Thymus (tissue), 11 donors: ENCODE data around the gene EIF4EBP2. TPM values are rescaled to one million over a fixed set of nuclear protein-coding genes. Genes with fewer than 3 reads are reported as not detected.

ENCODE experiments used
- DNase-seq, 9 donors: peaks; one replicate each; pipeline ENCODE4 v3.0.0-alpha.2; 2013; ENCODE audit warnings: low spot score in 9 of 9, low read depth in 6 of 9, missing footprints in 1 of 9
- H3K27ac ChIP-seq, 2 donors: one replicate each; pipeline ENCODE4 v1.5.1; 2013; ENCODE audit warnings: control low read depth in 1 of 2, low read depth in 1 of 2, low read length in 1 of 2, mild to moderate bottlenecking in 1 of 2, moderate library complexity in 1 of 2
- H3K27me3 ChIP-seq, 2 donors: one replicate each; pipeline ENCODE4 v1.5.1; 2013; ENCODE audit warnings: low read length in 1 of 2; ENCODE audit not compliant: control insufficient read depth in 2 of 2, insufficient read depth in 1 of 2
- H3K36me3 ChIP-seq, 2 donors: one replicate each; pipeline ENCODE4 v1.5.1; 2013; ENCODE audit warnings: low read length in 1 of 2, mild to moderate bottlenecking in 1 of 2, moderate library complexity in 1 of 2; ENCODE audit not compliant: control insufficient read depth in 2 of 2, insufficient read depth in 2 of 2
- H3K4me1 ChIP-seq, 2 donors: one replicate each; pipeline ENCODE4 v1.5.1; 2013; ENCODE audit warnings: low read length in 2 of 2; ENCODE audit not compliant: control insufficient read depth in 2 of 2, insufficient read depth in 2 of 2
- H3K4me3 ChIP-seq, 2 donors: one replicate each; pipeline ENCODE4 v1.5.1; 2013; ENCODE audit warnings: low read length in 2 of 2, control low read depth in 1 of 2, mild to moderate bottlenecking in 1 of 2
- H3K9me3 ChIP-seq, 2 donors: one replicate each; pipeline ENCODE4 v1.5.1; 2013; ENCODE audit warnings: low read length in 1 of 2, mild to moderate bottlenecking in 1 of 2; ENCODE audit not compliant: control insufficient read depth in 2 of 2, insufficient read depth in 1 of 2
- WGBS: extraction: QIAGEN DNeasy Blood & Tissue Kit; methylation state at CpG from one replicate; pipeline ENCODE4 v1.1.7; 2013; 5-methylcytosine and 5-hydroxymethylcytosine counted together
- polyA plus RNA-seq: library from polyadenylated mRNA; stranded (reverse); fragments of 200-250 nt; gene quantifications from one replicate; pipeline ENCODE4 v1.2.3, GENCODE V29; 2013
- total RNA-seq: library from RNA; stranded (reverse); fragments of 120-200 nt; gene quantifications from one replicate; pipeline ENCODE4 v1.2.4, GENCODE V29; 2013
- donor health status: healthy.

The EIF4EBP2 gene
- total and polyA plus RNA-seq, 2 donors: 18.9 to 32.1 TPM

DNA sequence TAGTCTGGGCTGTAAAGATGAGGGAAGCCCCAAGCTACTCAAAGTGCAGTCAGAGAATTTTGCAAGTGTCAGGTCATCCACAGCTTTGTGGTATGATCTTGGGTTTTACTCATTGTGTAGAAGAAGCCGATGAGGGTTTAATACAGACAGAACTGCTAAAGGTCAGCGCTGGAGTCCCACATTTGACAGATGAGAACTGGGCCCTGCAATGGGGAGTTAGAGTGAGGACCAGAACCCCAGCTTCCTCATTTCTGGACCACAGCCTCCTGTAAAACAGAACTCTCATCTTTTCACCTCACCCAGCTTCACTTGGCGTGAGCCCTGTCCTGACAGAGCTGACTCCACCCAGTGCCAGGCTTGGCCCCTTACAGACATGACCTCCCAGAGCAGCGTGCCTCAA lies 41.6 kb upstream of the EIF4EBP2 start:
- 96% methylated on average over 4 of the region's 4 CpGs for WGBS
- no peak for DNase-seq
- H3K4me3 ChIP-seq: no peak overlapping the region

DNA sequence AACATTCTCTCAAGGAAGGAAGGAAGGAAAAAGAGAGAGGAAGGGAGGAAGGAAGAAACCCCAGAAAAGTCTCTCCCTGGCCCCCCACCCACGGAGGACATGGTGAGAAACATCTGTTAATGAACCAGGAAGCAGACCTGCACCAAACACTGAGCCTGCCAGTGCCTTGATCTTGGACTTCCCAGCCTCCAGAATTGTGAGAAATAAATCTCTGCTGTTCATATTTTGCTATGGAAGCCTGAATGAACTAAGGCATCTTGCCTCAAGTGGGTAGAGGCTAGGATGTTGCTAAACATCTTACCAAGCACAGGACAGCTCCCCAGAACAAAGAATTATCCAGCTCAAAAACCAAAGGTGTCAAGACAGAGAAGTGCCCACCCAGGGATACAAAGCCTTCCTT lies 40.7 kb upstream of the EIF4EBP2 start:
- Histone ChIP-seq H3K4me3 (no peak overlapping the region), H3K27ac (no peak overlapping the region), H3K36me3 (no peaks in the 10 kb centered on the region), H3K4me1 (peaks cover 2 to 13% of the 10 kb centered on the region in 2 donors), H3K27me3 (no peaks in the 10 kb centered on the region), H3K9me3 (no peaks in the 10 kb centered on the region)
- WGBS: 40% methylated on average over 1 of the region's 1 CpG
- DNase-seq: no peak

More for the DNA sequence above, 41.6 kb upstream of the EIF4EBP2 start:
- Histone ChIP-seq H3K4me1 (peaks cover 2 to 13% of the 10 kb centered on the region in 2 donors), H3K9me3 (no peaks in the 10 kb centered on the region), H3K27ac (no peak overlapping the region), H3K27me3 (no peaks in the 10 kb centered on the region), H3K36me3 (no peaks in the 10 kb centered on the region)

DNA sequence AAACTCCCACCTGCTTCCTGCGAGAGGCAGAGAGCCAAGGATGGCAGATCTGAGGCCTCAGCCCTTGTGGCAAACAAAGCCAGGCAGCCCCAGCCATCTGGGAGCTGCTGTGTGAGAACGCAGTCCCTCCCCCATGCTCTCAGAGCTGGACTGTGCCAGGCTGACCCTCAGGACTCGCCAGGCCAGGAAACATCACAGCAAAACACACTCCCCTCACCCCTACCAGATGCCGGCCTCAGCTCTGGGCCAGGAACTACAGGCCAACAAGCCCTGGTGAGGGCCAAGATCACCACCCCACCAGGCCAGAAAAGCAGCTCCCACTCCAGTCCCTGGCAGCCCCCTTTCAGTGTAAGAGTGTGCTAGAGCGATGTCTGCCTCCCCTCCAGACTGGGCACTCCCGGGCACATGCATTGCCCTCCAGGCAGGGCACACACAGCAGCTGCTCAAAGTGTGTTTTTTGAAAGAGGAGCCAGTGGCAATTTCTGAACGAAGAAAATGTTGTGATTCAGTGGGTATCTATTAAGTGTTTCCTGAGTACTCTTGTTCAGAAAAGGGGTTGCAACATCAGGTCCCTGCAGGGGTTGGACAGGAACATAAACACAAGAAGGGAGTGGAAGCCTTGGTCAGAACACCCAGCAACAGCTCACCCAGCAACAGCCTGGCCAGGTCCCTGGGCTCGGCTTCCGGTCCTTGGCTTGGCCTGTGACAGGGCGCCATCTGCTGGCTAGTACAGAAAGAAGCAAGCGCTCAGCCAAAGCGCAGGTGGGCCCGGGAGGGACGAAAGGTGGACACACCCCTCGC lies 39.8 kb upstream of the EIF4EBP2 start:
- H3K27me3 ChIP-seq: no peaks in the 10 kb centered on the region
- H3K36me3 ChIP-seq: no peaks in the 10 kb centered on the region
- peak; percentile 62 to 88 (median 76) for DNase-seq
- H3K9me3 ChIP-seq: no peaks in the 10 kb centered on the region
- H3K4me1 ChIP-seq: peaks cover 2 to 13% of the 10 kb centered on the region in 2 donors
- no peak overlapping the region for H3K4me3 ChIP-seq
- WGBS: 37% methylated on average over 15 of the region's 15 CpGs
- H3K27ac ChIP-seq: peak overlapping the region; percentile 32 to 62

DNA sequence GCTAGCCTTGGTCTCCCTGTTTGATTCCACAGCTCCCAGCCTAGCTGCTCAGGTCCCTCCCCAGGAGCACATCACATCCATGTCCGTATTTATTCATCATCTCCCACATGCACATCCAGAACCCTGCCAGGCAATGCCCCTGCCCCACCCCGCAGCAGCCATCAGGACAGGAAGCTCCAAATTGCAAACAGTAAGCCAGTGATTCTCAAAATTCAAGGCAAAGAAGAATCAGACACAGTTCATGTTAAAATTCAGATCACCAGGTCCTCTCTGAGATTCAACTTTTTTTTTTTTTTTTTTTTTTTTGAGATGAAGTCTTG lies 39.2 kb upstream of the EIF4EBP2 start:
- no peaks in the 10 kb centered on the region for H3K9me3 ChIP-seq
- H3K4me1 ChIP-seq: peaks cover 2 to 13% of the 10 kb centered on the region in 2 donors
- WGBS: 58% methylated on average over 2 of the region's 2 CpGs
- H3K4me3 ChIP-seq: no peak overlapping the region
- no peaks in the 10 kb centered on the region for H3K27me3 ChIP-seq
- H3K36me3 ChIP-seq: no peaks in the 10 kb centered on the region
- no peak overlapping the region for H3K27ac ChIP-seq
- no peak for DNase-seq

DNA sequence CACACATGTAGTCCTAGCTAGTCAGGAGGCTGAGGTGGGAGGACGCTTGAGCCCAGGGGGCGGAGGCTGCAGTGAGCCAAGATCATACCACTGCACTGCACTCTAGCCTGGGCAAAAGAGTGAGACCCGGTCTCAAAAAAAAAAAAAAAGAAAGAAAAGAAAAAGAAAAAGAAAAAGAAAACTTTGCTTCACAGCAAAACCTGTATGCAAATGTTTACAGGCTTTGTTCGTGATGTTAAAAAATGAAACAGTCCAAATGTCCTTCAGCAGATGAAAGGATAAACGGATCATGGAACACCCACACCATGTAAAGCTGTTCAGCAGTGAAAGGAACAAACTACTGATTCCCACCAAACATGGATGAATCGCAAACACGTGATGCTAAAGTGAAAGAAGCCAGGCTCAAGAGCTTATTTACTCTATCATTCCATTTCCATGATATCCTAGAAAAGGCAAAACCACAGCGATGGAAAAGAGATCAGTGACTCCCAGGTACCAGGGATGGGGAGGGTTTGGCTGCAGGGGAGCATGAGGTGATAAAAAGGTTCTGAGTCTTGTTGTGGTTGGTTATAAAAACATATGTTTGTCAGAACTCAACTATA lies 36.6 kb upstream of the EIF4EBP2 start:
- Histone ChIP-seq H3K9me3 (no peaks in the 10 kb centered on the region), H3K27me3 (no peaks in the 10 kb centered on the region), H3K4me3 (no peak overlapping the region), H3K4me1 (peaks cover 2 to 13% of the 10 kb centered on the region in 2 donors), H3K36me3 (no peaks in the 10 kb centered on the region), H3K27ac (no peak overlapping the region)
- 95% methylated on average over 8 of the region's 8 CpGs for WGBS
- no peak for DNase-seq

DNA sequence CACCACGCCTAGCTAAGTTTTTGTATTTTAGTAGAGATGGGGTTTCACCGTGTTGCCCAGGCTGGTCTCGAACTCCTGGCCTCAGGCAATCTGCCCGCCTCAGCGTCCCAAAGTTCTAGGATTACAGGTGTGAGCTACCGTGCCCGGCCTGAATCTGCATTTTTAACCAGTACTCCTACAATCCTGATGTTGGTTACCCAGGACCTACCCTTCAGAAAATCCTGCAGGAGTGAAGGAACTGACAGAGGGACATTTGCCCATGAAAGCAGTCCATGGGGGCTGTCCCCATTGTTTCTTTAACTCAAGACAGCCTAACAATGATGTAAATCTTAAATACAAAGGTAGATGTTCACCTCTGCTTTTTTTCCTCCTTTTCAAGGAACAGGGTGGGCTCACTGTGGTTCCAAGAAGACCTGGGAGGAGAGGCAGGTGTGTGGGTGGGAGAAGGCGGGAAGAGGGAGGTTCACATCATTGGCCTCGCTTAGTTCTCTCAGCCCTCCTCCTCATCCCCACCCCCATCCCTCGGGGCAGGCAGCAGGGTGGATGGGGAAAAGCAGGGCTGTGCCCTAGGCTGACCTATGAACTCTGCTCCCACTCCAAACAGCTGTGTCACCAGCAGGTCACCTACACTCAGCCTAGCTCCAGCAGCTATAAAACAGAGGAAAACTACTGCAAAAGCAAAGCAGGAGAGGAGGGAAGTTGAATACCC lies 35.0 kb upstream of the EIF4EBP2 start:
- Histone ChIP-seq H3K4me1 (peaks cover 1 to 8% of the 10 kb centered on the region in 2 donors), H3K27ac (no peak overlapping the region), H3K36me3 (peaks cover 0 to 3% of the 10 kb centered on the region in 2 donors), H3K4me3 (no peak overlapping the region), H3K9me3 (no peaks in the 10 kb centered on the region), H3K27me3 (no peaks in the 10 kb centered on the region)
- 92% methylated on average over 10 of the region's 10 CpGs for WGBS
- DNase-seq: no peak

DNA sequence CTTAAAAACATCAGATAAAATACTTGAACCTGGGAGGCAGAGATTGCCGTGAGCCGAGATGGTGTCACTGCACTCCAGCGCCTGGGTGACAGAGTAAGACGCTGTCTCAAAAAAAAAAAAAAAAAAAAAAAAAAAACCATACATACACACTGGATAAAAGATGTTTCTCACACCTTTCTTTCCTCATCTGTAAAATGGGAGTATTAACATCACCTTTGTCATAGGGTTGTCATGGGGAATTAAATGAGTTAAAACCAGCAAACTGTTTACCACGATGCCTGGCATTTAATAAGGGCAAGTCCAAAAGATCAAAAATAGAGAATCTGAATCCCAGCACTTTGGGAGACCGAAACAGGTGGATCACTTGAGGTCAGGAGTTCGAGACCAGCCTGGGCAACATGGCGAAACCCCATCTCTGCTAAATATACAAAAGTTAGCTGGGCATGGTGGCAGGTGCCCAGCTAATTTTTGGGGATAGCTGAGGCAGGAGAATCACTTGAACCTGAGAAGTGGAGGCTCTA lies 34.4 kb upstream of the EIF4EBP2 start:
- 92% methylated on average over 8 of the region's 8 CpGs for WGBS
- no peak for DNase-seq
- no peaks in the 10 kb centered on the region for H3K27me3 ChIP-seq
- peaks cover 0 to 2% of the 10 kb centered on the region in 2 donors for H3K4me1 ChIP-seq
- peaks cover 0 to 4% of the 10 kb centered on the region in 2 donors for H3K36me3 ChIP-seq
- no peaks in the 10 kb centered on the region for H3K9me3 ChIP-seq
- no peak overlapping the region for H3K27ac ChIP-seq
- no peak overlapping the region for H3K4me3 ChIP-seq

DNA sequence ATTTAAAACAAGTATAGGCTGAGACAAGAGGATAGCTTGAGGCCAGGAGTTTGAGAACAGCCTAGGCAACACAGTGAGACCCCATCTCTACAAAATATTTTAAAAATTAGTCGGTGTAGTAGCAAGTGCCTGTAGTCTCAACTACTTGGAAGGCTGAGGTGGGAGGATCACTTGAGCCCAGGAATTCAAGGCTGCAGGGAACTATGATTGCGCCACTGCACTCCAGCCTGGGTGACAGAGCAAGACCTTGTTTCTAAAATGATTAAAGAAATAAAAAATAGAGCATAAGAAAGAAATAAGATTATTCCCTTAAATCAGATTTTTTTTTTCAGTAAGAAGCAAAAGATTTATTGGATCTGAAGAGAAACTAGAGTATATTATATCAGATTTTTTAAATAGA lies 33.2 kb upstream of the EIF4EBP2 start:
- no peaks in the 10 kb centered on the region for H3K27me3 ChIP-seq
- H3K27ac ChIP-seq: no peak overlapping the region
- H3K36me3 ChIP-seq: peaks cover 0 to 4% of the 10 kb centered on the region in 2 donors
- H3K9me3 ChIP-seq: no peaks in the 10 kb centered on the region
- H3K4me1 ChIP-seq: no peaks in the 10 kb centered on the region
- no peak overlapping the region for H3K4me3 ChIP-seq
- WGBS: 98% methylated on average over 2 of the region's 2 CpGs
- no peak for DNase-seq

DNA sequence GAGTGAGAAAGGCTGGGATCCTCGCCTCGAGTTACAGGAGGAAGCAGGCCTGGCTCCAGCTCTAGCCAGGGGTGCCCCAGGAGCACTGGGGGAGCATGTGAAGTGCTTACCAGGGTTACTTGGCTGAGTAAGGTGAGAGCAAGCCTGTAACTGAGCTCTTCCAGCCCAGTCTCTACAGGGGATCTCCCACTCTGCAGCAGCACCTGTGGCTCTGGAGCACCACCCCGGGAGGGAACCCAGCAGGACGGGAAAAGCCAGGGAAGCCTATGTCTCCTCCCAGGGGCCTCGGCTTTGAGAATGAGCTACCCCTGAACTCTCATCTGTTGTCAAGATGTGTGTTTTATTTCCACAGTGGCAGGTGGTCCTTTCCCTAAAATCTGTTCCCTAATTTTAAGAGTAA lies 32.1 kb upstream of the EIF4EBP2 start:
- Histone ChIP-seq H3K36me3 (peaks cover 0 to 4% of the 10 kb centered on the region in 2 donors), H3K9me3 (no peaks in the 10 kb centered on the region), H3K4me3 (no peak overlapping the region), H3K27ac (no peak overlapping the region), H3K27me3 (no peaks in the 10 kb centered on the region), H3K4me1 (no peaks in the 10 kb centered on the region)
- 37% methylated on average over 5 of the region's 5 CpGs for WGBS
- DNase-seq: no peak
